ENCODE data around the gene NENF. TPM values are rescaled to one million over a fixed set of nuclear protein-coding genes. Genes with fewer than 3 reads are reported as not detected.

Gene NENF
- total and polyA plus RNA-seq, 10 of the 15 experiments (the other 5 are each of a cell fraction or from before 2014, with no cell fraction given): 5.1 to 83.4 (median 42.7) TPM

- H3K9ac ChIP-seq (ENCODE audit: control insufficient read depth, insufficient read depth, low read length): peak overlapping the region; percentile 49
- peak; percentile 49 for ATAC-seq
- H3K27me3 ChIP-seq (replicated peaks in 1 of 2; ENCODE audit: control insufficient read depth in 2 of 2, insufficient read depth in 2 of 2, low read length in 1 of 2): no peaks in the 10 kb centered on the region
- no peaks in the 10 kb centered on the region for H4K20me1 ChIP-seq (ENCODE audit: control insufficient read depth, insufficient read depth)
- peak overlapping the region; percentile 81 for H3K4me3 ChIP-seq
- peak overlapping the region; percentile 99 for H3K4me2 ChIP-seq (ENCODE audit: control insufficient read depth, insufficient read depth)
- BruUV-seq (replicated peaks): no TSS peak
- peaks cover 7 to 13% of the 10 kb centered on the region in 2 experiments for H3K36me3 ChIP-seq (ENCODE audit: control insufficient read depth in 2 of 2, insufficient read depth in 2 of 2, low read length in 1 of 2)
- 18% methylated on average over 21 of the region's 21 CpGs for WGBS (ENCODE audit: insufficient coverage, insufficient replicate concordance, low lambda C conversion rate, missing lambda C conversion rate)
- peaks cover 20% of the 10 kb centered on the region for H3K4me1 ChIP-seq (ENCODE audit: control insufficient read depth, insufficient read depth, low read length)
- no peaks in the 10 kb centered on the region for H3K9me3 ChIP-seq (replicated peaks; ENCODE audit: control insufficient read depth, insufficient read depth, low read length)
- ChIA-PET CTCF (interaction anchor here (1.0 to 5.9 kb wide), 2 partner anchors 43 to 342 kb away, joined by 3 to 36 read pairs; no protein-coding TSS in a partner anchor), RAD21 (ENCODE audit: unreplicated experiment) (interaction anchor here (0.9 to 3.6 kb wide), 2 partner anchors 42 to 343 kb away, joined by 3 to 16 read pairs; no protein-coding TSS in a partner anchor), POLR2A (interaction anchor here (1.7 to 2.4 kb wide), 2 partner anchors 18 to 378 kb away, joined by 4 to 10 read pairs; partner anchors contain the start of genes DTL, INTS7 and NENF), SMC1A (ENCODE audit: uncharacterized antibody, unreplicated experiment) (interaction anchor here (1.1 to 1.4 kb wide), 2 partner anchors 42 to 378 kb away, joined by 4 to 6 read pairs; partner anchors contain the start of gene DTL)
- peak overlapping the region; percentile 45 for H3K27ac ChIP-seq (ENCODE audit: control insufficient read depth, insufficient read depth)
- peaks cover 32% of the 10 kb centered on the region for H3K79me2 ChIP-seq (ENCODE audit: control insufficient read depth, insufficient read depth, low read length)
- H2AFZ ChIP-seq (ENCODE audit: control insufficient read depth, low read depth, low read length): peak overlapping the region; percentile 94
- in situ Hi-C loops (cut with MboI): no loop called here
- intact Hi-C loops (cut with micrococcal nuclease; ENCODE audit: unreplicated experiment): loop anchor here (2.0 to 5.0 kb wide), 2 partner anchors 43 to 127 kb away; partner anchors contain the start of gene PPP2R5A
- FAIRE-seq: no peak
- DNase-seq (ENCODE audit: low read depth, low spot score): no peak
- TF ChIP-seq, protein P1, sequence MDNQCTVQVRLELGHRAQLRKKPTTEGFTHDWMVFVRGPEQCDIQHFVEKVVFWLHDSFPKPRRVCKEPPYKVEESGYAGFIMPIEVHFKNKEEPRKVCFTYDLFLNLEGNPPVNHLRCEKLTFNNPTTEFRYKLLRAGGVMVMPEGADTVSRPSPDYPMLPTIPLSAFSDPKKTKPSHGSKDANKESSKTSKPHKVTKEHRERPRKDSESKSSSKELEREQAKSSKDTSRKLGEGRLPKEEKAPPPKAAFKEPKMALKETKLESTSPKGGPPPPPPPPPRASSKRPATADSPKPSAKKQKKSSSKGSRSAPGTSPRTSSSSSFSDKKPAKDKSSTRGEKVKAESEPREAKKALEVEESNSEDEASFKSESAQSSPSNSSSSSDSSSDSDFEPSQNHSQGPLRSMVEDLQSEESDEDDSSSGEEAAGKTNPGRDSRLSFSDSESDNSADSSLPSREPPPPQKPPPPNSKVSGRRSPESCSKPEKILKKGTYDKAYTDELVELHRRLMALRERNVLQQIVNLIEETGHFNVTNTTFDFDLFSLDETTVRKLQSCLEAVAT (IDR thresholded peaks at IDR 0.05): 0 out of 2 replicates have a peak, but pooled peaks have one; percentile 29
- no peak for TF ChIP-seq CEBPB (IDR thresholded peaks at IDR 0.05; ENCODE audit: borderline replicate concordance in 1 of 2, low read depth in 2 of 2, low read length in 2 of 2)
- no peak for TF ChIP-seq CHD4 (IDR thresholded peaks at IDR 0.05)
- peak in 1 of 2 experiments; percentile 1; a peak in 1 of 3 replicates for TF ChIP-seq EGR1 (IDR thresholded peaks at IDR 0.05; ENCODE audit: borderline replicate concordance in 1 of 2, low read depth in 2 of 2, low read length in 2 of 2)
- TF ChIP-seq YBX1 (IDR thresholded peaks at IDR 0.05): no peak
- TF ChIP-seq, protein P2, sequence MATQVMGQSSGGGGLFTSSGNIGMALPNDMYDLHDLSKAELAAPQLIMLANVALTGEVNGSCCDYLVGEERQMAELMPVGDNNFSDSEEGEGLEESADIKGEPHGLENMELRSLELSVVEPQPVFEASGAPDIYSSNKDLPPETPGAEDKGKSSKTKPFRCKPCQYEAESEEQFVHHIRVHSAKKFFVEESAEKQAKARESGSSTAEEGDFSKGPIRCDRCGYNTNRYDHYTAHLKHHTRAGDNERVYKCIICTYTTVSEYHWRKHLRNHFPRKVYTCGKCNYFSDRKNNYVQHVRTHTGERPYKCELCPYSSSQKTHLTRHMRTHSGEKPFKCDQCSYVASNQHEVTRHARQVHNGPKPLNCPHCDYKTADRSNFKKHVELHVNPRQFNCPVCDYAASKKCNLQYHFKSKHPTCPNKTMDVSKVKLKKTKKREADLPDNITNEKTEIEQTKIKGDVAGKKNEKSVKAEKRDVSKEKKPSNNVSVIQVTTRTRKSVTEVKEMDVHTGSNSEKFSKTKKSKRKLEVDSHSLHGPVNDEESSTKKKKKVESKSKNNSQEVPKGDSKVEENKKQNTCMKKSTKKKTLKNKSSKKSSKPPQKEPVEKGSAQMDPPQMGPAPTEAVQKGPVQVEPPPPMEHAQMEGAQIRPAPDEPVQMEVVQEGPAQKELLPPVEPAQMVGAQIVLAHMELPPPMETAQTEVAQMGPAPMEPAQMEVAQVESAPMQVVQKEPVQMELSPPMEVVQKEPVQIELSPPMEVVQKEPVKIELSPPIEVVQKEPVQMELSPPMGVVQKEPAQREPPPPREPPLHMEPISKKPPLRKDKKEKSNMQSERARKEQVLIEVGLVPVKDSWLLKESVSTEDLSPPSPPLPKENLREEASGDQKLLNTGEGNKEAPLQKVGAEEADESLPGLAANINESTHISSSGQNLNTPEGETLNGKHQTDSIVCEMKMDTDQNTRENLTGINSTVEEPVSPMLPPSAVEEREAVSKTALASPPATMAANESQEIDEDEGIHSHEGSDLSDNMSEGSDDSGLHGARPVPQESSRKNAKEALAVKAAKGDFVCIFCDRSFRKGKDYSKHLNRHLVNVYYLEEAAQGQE (IDR thresholded peaks at IDR 0.05; ENCODE audit: low read depth, low read length): no peak
- TF ChIP-seq IKZF2 (IDR thresholded peaks at IDR 0.05): peak in 1 of 2 experiments; percentile 9; a peak in 1 of 4 replicates
- no peak for TF ChIP-seq KDM1A (IDR thresholded peaks at IDR 0.05; ENCODE audit: borderline replicate concordance)
- 0 out of 2 replicates have a peak, but pooled peaks have one; percentile 54 for TF ChIP-seq NBN (IDR thresholded peaks at IDR 0.05)
- TF ChIP-seq CHD2 (IDR thresholded peaks at IDR 0.05; ENCODE audit: borderline replicate concordance, low read depth, low read length): no peak
- no peak for TF ChIP-seq BHLHE40 (IDR thresholded peaks at IDR 0.05; ENCODE audit: borderline replicate concordance in 1 of 2, low read depth in 2 of 2, low read length in 1 of 2)
- TF ChIP-seq ZBTB33 (IDR thresholded peaks at IDR 0.05): no peak
- TF ChIP-seq, protein P3, sequence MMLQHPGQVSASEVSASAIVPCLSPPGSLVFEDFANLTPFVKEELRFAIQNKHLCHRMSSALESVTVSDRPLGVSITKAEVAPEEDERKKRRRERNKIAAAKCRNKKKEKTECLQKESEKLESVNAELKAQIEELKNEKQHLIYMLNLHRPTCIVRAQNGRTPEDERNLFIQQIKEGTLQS (IDR thresholded peaks at IDR 0.05; ENCODE audit: borderline replicate concordance, extremely low read depth, low read depth, low read length): no peak
- TF ChIP-seq, protein P4, sequence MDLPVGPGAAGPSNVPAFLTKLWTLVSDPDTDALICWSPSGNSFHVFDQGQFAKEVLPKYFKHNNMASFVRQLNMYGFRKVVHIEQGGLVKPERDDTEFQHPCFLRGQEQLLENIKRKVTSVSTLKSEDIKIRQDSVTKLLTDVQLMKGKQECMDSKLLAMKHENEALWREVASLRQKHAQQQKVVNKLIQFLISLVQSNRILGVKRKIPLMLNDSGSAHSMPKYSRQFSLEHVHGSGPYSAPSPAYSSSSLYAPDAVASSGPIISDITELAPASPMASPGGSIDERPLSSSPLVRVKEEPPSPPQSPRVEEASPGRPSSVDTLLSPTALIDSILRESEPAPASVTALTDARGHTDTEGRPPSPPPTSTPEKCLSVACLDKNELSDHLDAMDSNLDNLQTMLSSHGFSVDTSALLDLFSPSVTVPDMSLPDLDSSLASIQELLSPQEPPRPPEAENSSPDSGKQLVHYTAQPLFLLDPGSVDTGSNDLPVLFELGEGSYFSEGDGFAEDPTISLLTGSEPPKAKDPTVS (IDR thresholded peaks at IDR 0.05; ENCODE audit: low read depth, low read length): no peak
Measured at GRCh38 chr1:212413902-212414327, 18.8 kb upstream of the NENF start.

Data from GM12878 (cell line).